Measurements from ENCODE around the gene CACNA1B.

DNA sequence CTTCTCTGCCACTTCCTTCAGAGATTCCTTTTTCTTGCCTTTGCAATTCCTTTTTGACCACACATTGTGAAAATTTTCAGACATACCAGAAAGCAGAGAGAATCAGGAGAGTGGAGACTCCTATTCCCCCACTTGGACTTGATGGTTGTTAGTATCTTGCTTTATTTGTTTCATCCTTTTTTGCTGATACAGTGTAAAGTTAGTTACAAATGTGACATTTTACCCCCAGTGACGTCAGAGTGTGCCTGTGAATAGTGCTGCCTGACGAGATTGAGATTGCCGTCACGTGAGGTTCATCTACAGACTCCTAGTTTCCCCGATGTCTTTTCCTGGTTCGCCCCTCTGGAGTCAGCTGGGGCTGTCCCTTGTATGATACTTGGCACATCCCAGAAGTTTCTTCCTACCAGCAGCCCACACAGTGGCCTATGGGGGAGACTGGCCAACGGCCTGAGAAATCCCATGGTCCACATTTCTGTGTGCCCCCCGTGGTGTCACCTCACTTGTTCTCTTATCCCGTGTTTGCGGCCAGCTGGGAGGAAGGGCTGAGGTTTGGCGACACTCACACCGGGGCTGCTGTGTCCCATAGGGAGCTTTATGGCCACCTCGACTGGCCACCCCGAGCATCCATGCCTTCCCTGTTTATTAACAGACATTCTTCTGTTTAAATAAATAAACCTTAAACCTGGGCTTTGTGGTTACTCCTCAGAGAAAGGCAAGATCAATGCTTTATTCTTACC is 48.2 kb upstream of the CACNA1B start:
- TF ChIP-seq, protein P1, sequence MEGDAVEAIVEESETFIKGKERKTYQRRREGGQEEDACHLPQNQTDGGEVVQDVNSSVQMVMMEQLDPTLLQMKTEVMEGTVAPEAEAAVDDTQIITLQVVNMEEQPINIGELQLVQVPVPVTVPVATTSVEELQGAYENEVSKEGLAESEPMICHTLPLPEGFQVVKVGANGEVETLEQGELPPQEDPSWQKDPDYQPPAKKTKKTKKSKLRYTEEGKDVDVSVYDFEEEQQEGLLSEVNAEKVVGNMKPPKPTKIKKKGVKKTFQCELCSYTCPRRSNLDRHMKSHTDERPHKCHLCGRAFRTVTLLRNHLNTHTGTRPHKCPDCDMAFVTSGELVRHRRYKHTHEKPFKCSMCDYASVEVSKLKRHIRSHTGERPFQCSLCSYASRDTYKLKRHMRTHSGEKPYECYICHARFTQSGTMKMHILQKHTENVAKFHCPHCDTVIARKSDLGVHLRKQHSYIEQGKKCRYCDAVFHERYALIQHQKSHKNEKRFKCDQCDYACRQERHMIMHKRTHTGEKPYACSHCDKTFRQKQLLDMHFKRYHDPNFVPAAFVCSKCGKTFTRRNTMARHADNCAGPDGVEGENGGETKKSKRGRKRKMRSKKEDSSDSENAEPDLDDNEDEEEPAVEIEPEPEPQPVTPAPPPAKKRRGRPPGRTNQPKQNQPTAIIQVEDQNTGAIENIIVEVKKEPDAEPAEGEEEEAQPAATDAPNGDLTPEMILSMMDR (IDR thresholded peaks at IDR 0.05): no peak
- TF ChIP-seq EP300 (IDR thresholded peaks at IDR 0.05) (no peak), POLR2AphosphoS5 (IDR thresholded peaks at IDR 0.05) (no peak)

Data from esophagus muscularis mucosa (tissue), 4 donors.